ENCODE results near the gene PRPF6.

The PRPF6 gene

GRCh38 chr20:63963348-63963741 is 17.6 kb upstream of the PRPF6 start:
- H3K4me3 ChIP-seq (ENCODE audit: low read depth, low read length), result no peak overlapping the region
- no peak for TF ChIP-seq CTCF (IDR thresholded peaks at IDR 0.05; ENCODE audit: borderline replicate concordance, insufficient read depth, low read depth, low read length)

GRCh38 chr20:63963784-63964301 is 17.1 kb upstream of the PRPF6 start:
- H3K4me3 ChIP-seq (ENCODE audit: low read depth, low read length), result no peak overlapping the region

GRCh38 chr20:63964412-63964811 is 16.5 kb upstream of the PRPF6 start:
- no peak for TF ChIP-seq CTCF (IDR thresholded peaks at IDR 0.05; ENCODE audit: borderline replicate concordance, insufficient read depth, low read depth, low read length)
- H3K4me3 ChIP-seq (ENCODE audit: low read depth, low read length), result no peak overlapping the region

More at GRCh38 chr20:63963784-63964301, 17.1 kb upstream of the PRPF6 start:
- no peak for TF ChIP-seq CTCF (IDR thresholded peaks at IDR 0.05; ENCODE audit: borderline replicate concordance, insufficient read depth, low read depth, low read length)

- TF ChIP-seq CTCF (IDR thresholded peaks at IDR 0.05; ENCODE audit: borderline replicate concordance, insufficient read depth, low read depth, low read length), result no peak
- no peak overlapping the region for H3K4me3 ChIP-seq (ENCODE audit: low read depth, low read length)
Observed at GRCh38 chr20:63966172-63966943, 14.6 kb upstream of the PRPF6 start.

- TF ChIP-seq CTCF (IDR thresholded peaks at IDR 0.05; ENCODE audit: borderline replicate concordance, insufficient read depth, low read depth, low read length), result no peak
- no peak overlapping the region for H3K4me3 ChIP-seq (ENCODE audit: low read depth, low read length)
Observed at GRCh38 chr20:63966944-63967322, 14.0 kb upstream of the PRPF6 start.

GRCh38 chr20:63967330-63968135 is 13.4 kb upstream of the PRPF6 start:
- no peak for TF ChIP-seq CTCF (IDR thresholded peaks at IDR 0.05; ENCODE audit: borderline replicate concordance, insufficient read depth, low read depth, low read length)

More at GRCh38 chr20:63967330-63968135, 13.4 kb upstream of the PRPF6 start:
- H3K4me3 ChIP-seq (ENCODE audit: low read depth, low read length), result no peak overlapping the region
